NCI-H82 (cell line): ENCODE results near the gene CLDN2.

Experiments used
- DNase-seq: peaks from one replicate; lab custom pipeline; 2025; lab: John Stamatoyannopoulos, UW

Gene CLDN2

GRCh38 chrX:106921637-106922036 lies 1.4 kb downstream of the CLDN2 start:
- DNase-seq = no peak

- no peak for DNase-seq
These were observed 6.8 kb downstream of the CLDN2 start for GRCh38 chrX:106927023-106927422.

- DNase-seq = no peak
These were observed 7.5 kb downstream of the CLDN2 start for GRCh38 chrX:106927700-106928099.

GRCh38 chrX:106928227-106928626 lies 8.0 kb downstream of the CLDN2 start:
- DNase-seq = no peak

- DNase-seq = no peak
These were observed 11.8 kb downstream of the CLDN2 start for GRCh38 chrX:106931831-106932491.

- DNase-seq = no peak
These were observed 12.3 kb downstream of the CLDN2 start for GRCh38 chrX:106932492-106932923.

GRCh38 chrX:106932960-106933537 lies 12.8 kb downstream of the CLDN2 start:
- no peak for DNase-seq

GRCh38 chrX:106933538-106933961 lies 13.3 kb downstream of the CLDN2 start:
- DNase-seq = no peak

GRCh38 chrX:106935175-106935574 lies 15.0 kb downstream of the CLDN2 start:
- DNase-seq = no peak

- DNase-seq = no peak
These were observed 16.0 kb downstream of the CLDN2 start for GRCh38 chrX:106936246-106936645.

- DNase-seq = no peak
These were observed 19.4 kb downstream of the CLDN2 start for GRCh38 chrX:106939566-106939965.

- no peak for DNase-seq
These were observed 19.9 kb downstream of the CLDN2 start for GRCh38 chrX:106940068-106940467.

GRCh38 chrX:106946464-106946863 lies 26.3 kb downstream of the CLDN2 start:
- DNase-seq = no peak

- no peak for DNase-seq
These were observed 28.4 kb downstream of the CLDN2 start for GRCh38 chrX:106948641-106949040.

GRCh38 chrX:106949366-106949765 lies 29.2 kb downstream of the CLDN2 start:
- DNase-seq = no peak

- no peak for DNase-seq
These were observed 30.2 kb downstream of the CLDN2 start for GRCh38 chrX:106950381-106950780.

- no peak for DNase-seq
These were observed 31.0 kb downstream of the CLDN2 start for GRCh38 chrX:106951230-106951629.

- no peak for DNase-seq
These were observed 31.9 kb downstream of the CLDN2 start for GRCh38 chrX:106952089-106952488.

- DNase-seq = no peak
These were observed 32.3 kb downstream of the CLDN2 start for GRCh38 chrX:106952538-106952937.

- DNase-seq = peak; percentile 9
These were observed 32.8 kb downstream of the CLDN2 start for GRCh38 chrX:106952988-106953387.

GRCh38 chrX:106954041-106954440 lies 33.8 kb downstream of the CLDN2 start:
- DNase-seq = no peak

- DNase-seq = no peak
These were observed 35.0 kb downstream of the CLDN2 start for GRCh38 chrX:106955004-106955772.

- no peak for DNase-seq
These were observed 37.7 kb downstream of the CLDN2 start for GRCh38 chrX:106957856-106958255.
